ENCODE data around the gene PERP. TPM values are rescaled to one million over a fixed set of nuclear protein-coding genes. Genes with fewer than 3 reads are reported as not detected.

The PERP gene
- total RNA-seq, 2 donors from 2014 or later = 64.6 to 78.4 TPM

DNA sequence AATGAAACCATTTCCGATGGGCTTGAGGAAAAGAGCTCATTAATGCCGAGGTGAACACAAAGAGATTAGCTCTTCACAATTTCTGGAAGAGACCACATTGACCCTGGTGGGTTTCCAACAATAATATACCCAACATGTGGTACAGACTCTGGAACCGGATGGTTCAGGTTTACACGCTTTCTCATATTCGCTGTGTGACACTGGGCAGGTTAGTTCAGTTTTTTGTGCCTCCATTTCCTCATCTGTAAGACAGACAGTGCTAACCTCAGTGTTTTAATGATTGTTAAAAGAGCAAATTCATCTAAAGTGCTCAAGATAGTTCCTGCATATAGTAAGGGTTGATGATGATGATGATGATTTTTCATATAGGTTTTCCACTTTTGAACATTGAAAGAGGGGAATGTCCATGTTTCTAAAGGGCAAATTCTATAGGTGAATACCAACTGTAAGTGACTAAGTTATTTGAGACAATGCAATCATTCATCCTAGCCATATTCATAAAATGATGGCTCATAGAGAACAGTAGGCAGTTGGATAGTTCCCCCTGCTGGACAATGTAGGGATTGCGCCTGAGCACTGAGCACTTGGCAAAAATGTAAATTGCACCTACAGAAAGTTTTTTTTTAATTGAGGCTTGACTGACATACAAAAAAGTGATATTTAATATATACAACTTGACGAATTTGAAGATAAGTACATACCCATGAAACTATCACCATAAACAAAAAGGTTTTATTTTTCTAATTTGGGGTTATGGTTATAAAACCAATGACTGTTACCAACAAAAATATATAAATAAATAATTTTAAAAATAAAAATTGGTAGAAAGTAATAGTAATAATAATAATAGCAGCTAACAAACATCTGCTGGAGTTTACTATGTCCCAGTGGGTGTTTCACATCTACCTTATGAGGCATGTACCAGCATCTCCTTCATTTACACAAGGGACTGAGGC is 2.1 kb upstream of the PERP start:
- H3K27ac ChIP-seq = no peak overlapping the region
- peak; percentile 86 for DNase-seq
- H3K36me3 ChIP-seq = no peaks in the 10 kb centered on the region
- H3K9ac ChIP-seq (ENCODE audit: low read depth in 2 of 2, low read length in 2 of 2) = no peak overlapping the region
- H3K4me1 ChIP-seq = peaks cover 9% of the 10 kb centered on the region
- intact Hi-C loops (cut with DNase I) = loop anchor here (10.0 kb wide), 1 partner anchor 405 kb away; no protein-coding TSS in a partner anchor
- H3K9me3 ChIP-seq = no peaks in the 10 kb centered on the region
- H3K27me3 ChIP-seq = no peaks in the 10 kb centered on the region
- H3K4me3 ChIP-seq = no peak overlapping the region
- TF ChIP-seq CTCF (IDR thresholded peaks at IDR 0.05) = peak; percentile 99

DNA sequence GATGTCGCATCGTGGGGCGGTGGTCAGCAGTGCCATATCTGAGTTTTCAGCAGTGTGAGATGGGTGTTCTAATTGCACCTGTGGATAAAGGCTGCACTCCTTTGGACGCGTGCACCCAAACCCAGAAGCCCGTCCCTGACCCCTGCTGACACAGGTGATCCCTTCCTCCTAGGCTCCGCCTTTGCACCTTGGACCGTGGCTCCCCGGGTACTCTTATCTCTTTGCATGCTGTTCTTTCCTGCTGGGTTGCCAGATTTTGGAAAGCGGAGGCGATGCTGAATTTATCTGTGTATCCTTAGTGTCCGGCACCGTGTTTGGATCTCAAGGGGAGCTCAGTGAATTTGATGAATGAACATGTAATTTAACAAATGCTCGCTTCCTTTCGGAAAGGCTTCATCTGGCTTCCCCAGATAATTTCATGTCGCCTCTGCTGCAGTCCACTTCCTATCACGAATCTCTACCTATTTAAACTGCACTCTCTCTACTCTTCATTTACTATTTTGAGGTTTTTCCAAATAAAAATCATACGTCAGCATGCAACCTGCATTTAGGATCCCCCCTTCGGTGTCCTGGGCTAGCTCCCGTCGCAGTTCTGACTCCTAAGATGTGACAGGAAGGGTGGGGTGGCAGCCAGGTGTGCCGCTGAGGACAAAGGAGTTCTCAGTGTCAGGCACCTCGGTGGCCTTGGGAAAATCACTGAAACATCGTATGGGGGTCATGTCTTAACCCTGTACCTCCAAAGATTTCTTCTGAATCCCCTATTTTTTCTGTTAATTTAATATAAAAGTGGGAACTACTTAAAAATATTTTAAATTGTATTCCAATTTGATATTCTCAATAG is 753 bp upstream of the PERP start:
- Histone ChIP-seq H3K27ac (peak overlapping the region; percentile 98), H3K9me3 (no peaks in the 10 kb centered on the region), H3K36me3 (no peaks in the 10 kb centered on the region), H3K9ac (ENCODE audit: low read depth in 2 of 2, low read length in 2 of 2) (peak overlapping the region; percentile 86 to 88), H3K4me1 (peaks cover 9% of the 10 kb centered on the region), H3K4me3 (peak overlapping the region; percentile 79), H3K27me3 (no peaks in the 10 kb centered on the region)
- DNase-seq = peak; percentile 92
- TF ChIP-seq CTCF (IDR thresholded peaks at IDR 0.05) = no peak
- intact Hi-C loops (cut with DNase I) = loop anchor here (10.0 kb wide), 1 partner anchor 403 kb away; no protein-coding TSS in a partner anchor

DNA sequence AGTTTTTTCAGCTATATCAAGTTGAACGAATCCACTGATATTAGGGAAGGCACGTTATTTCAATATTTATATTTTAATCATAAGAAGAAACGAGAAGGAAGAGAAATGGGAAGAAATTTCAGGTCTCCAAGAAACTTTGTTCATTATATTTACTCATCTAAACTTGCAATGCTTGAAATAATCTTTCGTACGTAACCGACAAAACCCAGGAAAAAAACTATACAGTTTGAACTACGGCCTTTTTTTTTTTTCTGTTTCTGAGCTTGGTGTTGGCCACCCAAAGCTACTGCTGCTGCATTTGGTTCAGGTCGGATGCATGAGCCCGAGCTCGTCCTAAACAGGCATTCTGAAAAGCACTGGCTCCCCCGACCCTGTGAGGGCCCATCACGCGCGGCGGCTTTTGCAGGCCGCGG is 548 bp downstream of the PERP start:
- Histone ChIP-seq H3K4me1 (peaks cover 9% of the 10 kb centered on the region), H3K4me3 (peak overlapping the region; percentile 79), H3K9ac (ENCODE audit: low read depth in 2 of 2, low read length in 2 of 2) (peak overlapping the region; percentile 86 to 88), H3K27me3 (no peaks in the 10 kb centered on the region), H3K36me3 (no peaks in the 10 kb centered on the region), H3K27ac (peak overlapping the region; percentile 98), H3K9me3 (no peaks in the 10 kb centered on the region)
- no peak for TF ChIP-seq CTCF (IDR thresholded peaks at IDR 0.05)
- intact Hi-C loops (cut with DNase I) = loop anchor here (10.0 kb wide), 1 partner anchor 402 kb away; no protein-coding TSS in a partner anchor
- DNase-seq = no peak

- no peaks in the 10 kb centered on the region for H3K27me3 ChIP-seq
- no peaks in the 10 kb centered on the region for H3K9me3 ChIP-seq
- TF ChIP-seq CTCF (IDR thresholded peaks at IDR 0.05) = no peak
- peak overlapping the region; percentile 68 to 86 for H3K9ac ChIP-seq (ENCODE audit: low read depth in 2 of 2, low read length in 2 of 2)
- intact Hi-C loops (cut with DNase I) = loop anchor here (10.0 kb wide), 1 partner anchor 401 kb away; no protein-coding TSS in a partner anchor
- DNase-seq = peak; percentile 40
- H3K27ac ChIP-seq = peak overlapping the region; percentile 98
- no peaks in the 10 kb centered on the region for H3K36me3 ChIP-seq
- peaks cover 9% of the 10 kb centered on the region for H3K4me1 ChIP-seq
- H3K4me3 ChIP-seq = peak overlapping the region; percentile 79
Measured at GRCh38 chr6:138105880-138106664, 1.1 kb downstream of the PERP start.

All from colonic mucosa (tissue), 4 donors.